Measurements from ENCODE around the gene UNC5A.
A peak's percentile ranks its signal among the peaks of the same experiment; 100 is the strongest.

The UNC5A gene

DNA sequence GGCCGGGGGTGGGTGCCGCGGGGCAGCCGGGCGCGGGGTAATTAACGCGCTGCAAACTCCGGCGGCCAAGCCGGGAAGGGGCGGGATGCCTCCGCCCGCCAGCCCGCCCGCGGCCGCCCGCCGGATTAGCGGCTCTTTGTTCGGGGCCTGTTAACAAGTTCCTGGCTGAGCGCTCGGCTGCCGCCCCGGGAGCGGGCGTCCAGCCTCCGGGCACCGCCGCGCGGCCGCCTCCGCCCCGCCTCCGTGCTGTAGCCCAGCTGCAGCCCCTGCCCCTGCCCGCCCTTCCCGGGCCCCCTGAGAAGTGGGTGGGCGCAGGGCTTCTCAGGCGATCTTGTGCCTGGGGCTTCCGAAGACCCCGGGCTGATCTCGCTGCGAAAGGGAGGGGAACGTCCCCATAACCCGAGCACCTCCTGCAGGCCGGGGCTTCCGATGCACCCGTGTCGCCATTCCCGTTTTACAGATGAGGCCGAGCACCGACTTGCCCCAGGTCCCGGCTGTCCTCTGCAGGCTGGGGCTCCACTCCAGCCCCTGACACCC lies 7.5 kb downstream of the UNC5A start:
- H3K27ac Mint-ChIP-seq = no peak overlapping the region
- H3K9me3 Mint-ChIP-seq = no peaks in the 10 kb centered on the region

GRCh38 chr5:176818391-176819098 lies 8.2 kb downstream of the UNC5A start:
- no peak for DNase-seq
- no peaks in the 10 kb centered on the region for H3K9me3 Mint-ChIP-seq
- H3K36me3 Mint-ChIP-seq (ENCODE audit: low read depth) = no peaks in the 10 kb centered on the region
- peak overlapping the region; percentile 48 for H3K4me3 Mint-ChIP-seq
- H3K27me3 Mint-ChIP-seq = peaks cover 80% of the 10 kb centered on the region
- peaks cover 14% of the 10 kb centered on the region for H3K4me1 Mint-ChIP-seq (ENCODE audit: low read depth)
- no peak overlapping the region for H3K27ac Mint-ChIP-seq

More for the DNA sequence above, 7.5 kb downstream of the UNC5A start:
- Mint-ChIP-seq H3K4me3 (peak overlapping the region; percentile 48), H3K27me3 (peaks cover 82% of the 10 kb centered on the region), H3K36me3 (ENCODE audit: low read depth) (no peaks in the 10 kb centered on the region), H3K4me1 (ENCODE audit: low read depth) (peaks cover 14% of the 10 kb centered on the region)
- peak; percentile 55 for DNase-seq

DNA sequence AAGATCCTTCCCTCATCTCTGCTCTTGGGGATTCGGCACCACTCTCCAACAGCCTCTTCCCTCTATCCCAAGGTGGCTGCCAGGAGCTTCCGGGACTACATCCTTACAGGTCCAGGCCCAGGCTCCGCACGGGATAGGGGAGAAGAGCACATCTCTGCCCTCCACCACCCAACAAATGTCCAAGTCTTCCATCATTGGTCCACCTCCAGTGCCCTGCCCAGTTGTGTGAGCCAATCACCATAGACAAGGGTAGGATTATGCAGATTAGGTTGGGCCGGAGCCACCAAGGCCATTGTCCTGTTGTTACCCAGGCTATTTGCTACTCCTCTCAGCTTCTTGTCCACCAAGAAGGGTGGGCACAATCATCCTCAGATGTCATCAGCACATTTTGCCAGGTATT lies 9.1 kb downstream of the UNC5A start:
- H3K4me3 Mint-ChIP-seq = no peak overlapping the region
- H3K27ac Mint-ChIP-seq = no peak overlapping the region
- no peaks in the 10 kb centered on the region for H3K36me3 Mint-ChIP-seq (ENCODE audit: low read depth)
- no peak for DNase-seq
- no peaks in the 10 kb centered on the region for H3K9me3 Mint-ChIP-seq
- peaks cover 14% of the 10 kb centered on the region for H3K4me1 Mint-ChIP-seq (ENCODE audit: low read depth)
- peaks cover 71% of the 10 kb centered on the region for H3K27me3 Mint-ChIP-seq

DNA sequence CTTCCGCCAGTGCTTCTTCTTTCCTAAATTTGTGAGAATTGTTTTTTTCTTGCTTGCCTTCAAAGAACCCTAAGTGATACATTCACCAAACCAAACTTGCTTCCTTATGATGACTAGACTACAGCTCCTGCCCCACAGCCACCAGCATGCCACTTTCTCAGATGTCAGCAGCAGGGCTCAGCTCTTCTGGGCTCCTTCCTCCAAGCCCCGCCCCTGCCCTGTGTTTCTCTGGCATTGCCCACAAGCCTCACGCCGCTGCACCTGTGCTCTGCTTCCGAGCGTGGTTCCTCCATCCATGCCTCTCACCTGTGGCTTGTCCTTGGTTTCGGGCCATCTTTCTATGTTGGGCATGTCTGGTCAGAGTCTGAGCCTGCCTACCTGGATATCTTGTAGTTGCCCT lies 10.6 kb downstream of the UNC5A start:
- DNase-seq = no peak
- peaks cover 14% of the 10 kb centered on the region for H3K4me1 Mint-ChIP-seq (ENCODE audit: low read depth)
- no peak overlapping the region for H3K4me3 Mint-ChIP-seq
- H3K36me3 Mint-ChIP-seq (ENCODE audit: low read depth) = no peaks in the 10 kb centered on the region
- no peak overlapping the region for H3K27ac Mint-ChIP-seq
- H3K27me3 Mint-ChIP-seq = peaks cover 60% of the 10 kb centered on the region
- no peaks in the 10 kb centered on the region for H3K9me3 Mint-ChIP-seq

DNA sequence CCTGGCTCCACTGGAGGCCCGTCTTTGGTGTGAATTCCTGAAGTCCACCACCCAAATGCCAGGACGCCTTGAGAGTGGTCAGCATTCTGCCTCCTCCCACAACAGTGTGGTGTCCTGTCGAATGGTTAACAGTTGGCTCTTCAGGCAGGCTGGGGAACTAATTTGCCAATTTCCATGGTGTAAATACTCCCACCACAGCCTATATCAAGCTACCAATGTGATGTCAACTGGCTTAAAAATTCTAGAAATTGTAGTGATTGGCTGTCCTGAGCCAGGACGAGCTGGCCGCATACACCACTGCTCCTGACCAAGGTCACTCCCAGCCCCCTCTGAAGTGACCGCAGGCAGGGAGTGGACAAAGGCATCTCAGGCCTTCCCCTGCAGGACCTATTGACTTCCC lies 11.1 kb downstream of the UNC5A start:
- no peaks in the 10 kb centered on the region for H3K36me3 Mint-ChIP-seq (ENCODE audit: low read depth)
- DNase-seq = no peak
- no peak overlapping the region for H3K4me3 Mint-ChIP-seq
- no peak overlapping the region for H3K27ac Mint-ChIP-seq
- H3K4me1 Mint-ChIP-seq (ENCODE audit: low read depth) = peaks cover 14% of the 10 kb centered on the region
- H3K27me3 Mint-ChIP-seq = peaks cover 54% of the 10 kb centered on the region
- no peaks in the 10 kb centered on the region for H3K9me3 Mint-ChIP-seq

DNA sequence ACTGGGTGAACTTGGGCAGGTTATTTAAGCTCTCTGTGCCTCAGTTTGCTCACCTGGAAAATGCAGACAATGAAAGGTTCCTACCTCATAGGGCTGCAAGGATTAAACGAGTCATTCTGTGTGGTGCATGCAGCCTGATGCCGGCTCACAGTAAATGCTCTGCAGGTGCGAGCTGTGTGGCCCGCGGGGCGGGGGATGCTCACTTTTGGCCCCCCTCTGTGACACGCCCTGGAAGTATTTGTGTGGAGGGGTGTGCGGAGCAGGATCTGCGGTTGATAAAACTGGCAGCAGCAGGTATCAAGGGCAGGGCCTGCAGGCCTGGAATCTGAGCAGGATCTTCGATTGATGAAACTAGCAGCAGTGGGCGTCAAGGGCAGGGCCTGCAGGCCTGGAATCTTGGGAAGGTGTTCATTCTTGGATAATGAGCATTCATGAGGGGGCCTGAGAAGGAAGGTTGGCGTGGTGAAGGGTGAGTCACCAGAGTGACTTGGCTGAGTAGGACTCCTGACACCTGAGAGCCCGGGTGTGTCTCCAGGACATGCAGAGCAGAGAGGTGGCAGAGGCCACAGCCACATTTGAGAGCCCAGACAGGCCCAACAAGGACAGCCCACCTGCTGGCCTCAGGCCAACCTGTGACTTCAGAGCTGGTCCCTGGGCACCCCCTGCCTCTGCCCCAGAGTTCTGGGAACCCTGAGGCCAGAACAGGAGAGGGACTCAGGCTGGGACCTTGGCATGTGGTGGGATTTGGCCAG lies 11.9 kb downstream of the UNC5A start:
- no peak overlapping the region for H3K4me3 Mint-ChIP-seq
- no peak for DNase-seq
- H3K9me3 Mint-ChIP-seq = no peaks in the 10 kb centered on the region
- no peaks in the 10 kb centered on the region for H3K36me3 Mint-ChIP-seq (ENCODE audit: low read depth)
- no peak overlapping the region for H3K27ac Mint-ChIP-seq
- peaks cover 49% of the 10 kb centered on the region for H3K27me3 Mint-ChIP-seq
- peaks cover 10% of the 10 kb centered on the region for H3K4me1 Mint-ChIP-seq (ENCODE audit: low read depth)

DNA sequence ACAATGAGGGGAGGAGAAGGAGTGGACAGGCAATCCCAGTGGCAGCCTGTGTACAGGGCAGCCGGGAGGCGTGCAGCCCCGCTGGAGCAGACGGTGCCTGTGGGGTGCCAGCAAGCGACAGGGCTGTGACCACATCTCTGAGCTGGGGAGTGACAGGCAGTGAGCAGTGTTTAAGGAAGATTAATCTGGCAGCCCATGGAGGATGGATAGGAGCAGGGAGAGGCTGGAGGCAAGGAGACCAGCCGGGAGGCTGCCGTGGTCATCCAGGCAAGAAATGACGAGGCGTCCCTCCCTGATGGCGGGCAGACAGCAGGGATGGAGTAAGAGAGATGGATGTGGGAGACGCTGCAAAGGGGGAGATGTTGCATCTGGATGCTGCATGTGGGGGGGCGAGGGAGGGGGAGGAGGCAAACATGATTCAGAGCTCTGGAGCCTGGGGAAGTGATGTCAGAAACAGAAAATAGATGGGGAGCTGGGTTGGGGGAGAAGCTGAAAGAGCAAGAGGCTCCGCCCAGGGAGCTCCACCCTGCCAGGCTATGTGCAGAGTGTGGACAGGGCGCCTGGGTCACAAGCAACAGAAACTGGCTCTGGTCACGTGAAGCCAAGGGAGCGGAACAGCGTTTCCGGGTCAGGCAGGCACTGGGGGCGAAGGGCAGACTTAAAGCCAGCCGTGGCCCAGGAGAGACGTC lies 12.6 kb downstream of the UNC5A start:
- Mint-ChIP-seq H3K4me3 (no peak overlapping the region), H3K4me1 (ENCODE audit: low read depth) (peaks cover 10% of the 10 kb centered on the region), H3K36me3 (ENCODE audit: low read depth) (no peaks in the 10 kb centered on the region), H3K9me3 (no peaks in the 10 kb centered on the region), H3K27ac (no peak overlapping the region), H3K27me3 (peaks cover 49% of the 10 kb centered on the region)
- DNase-seq = no peak

DNA sequence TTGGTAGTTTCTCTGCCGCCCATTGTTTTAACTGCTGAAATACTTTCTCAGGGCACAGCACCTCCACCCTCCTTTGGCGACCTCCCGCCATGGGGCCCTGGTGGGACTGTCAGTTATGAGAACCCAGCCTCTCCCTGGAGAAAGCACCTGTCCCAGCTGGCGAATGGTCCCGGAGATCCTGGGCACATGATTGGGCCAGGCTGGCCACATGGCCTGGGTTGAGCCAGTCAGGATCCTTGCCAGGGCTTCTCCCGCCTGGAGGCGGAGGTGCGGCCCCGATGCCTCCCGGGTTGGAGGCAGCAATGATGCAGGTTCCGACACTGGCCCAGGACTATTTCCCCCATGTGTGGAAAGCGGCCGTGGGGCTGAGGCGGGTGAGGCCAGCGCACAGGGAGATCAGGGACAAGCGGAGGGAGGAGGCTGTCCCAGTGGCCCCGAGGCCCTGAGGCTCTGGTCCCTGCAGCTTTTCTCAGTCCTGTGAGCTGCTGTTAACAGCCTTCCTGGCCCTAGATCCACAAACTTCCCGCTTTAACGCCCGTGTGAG lies 13.6 kb downstream of the UNC5A start:
- Mint-ChIP-seq H3K36me3 (ENCODE audit: low read depth) (no peaks in the 10 kb centered on the region), H3K4me1 (ENCODE audit: low read depth) (peaks cover under 1% of the 10 kb centered on the region), H3K4me3 (no peak overlapping the region), H3K27ac (no peak overlapping the region), H3K27me3 (peaks cover 39% of the 10 kb centered on the region), H3K9me3 (no peaks in the 10 kb centered on the region)
- DNase-seq = no peak

DNA sequence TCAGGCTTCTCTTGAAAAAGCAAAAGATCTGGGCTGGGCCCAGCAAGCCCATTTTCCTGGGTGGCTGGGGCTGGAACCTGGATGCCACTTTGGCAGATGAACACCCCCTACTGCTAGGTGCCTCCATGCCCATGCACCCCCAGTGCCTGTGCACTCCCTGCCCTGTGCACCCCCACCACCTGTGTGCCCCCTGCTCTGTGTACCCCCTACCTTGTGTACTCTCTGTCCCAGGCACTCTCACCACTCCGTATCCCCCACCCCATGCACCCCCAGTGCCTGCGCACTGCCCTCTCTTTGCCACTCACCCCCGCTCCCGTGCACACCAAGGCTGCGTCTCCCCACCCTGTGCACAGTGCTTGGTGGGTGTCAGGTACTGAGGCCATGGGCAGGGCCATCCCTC lies 14.2 kb downstream of the UNC5A start:
- H3K27me3 Mint-ChIP-seq = peaks cover 32% of the 10 kb centered on the region
- no peaks in the 10 kb centered on the region for H3K36me3 Mint-ChIP-seq (ENCODE audit: low read depth)

GRCh38 chr5:176825234-176825633 lies 14.9 kb downstream of the UNC5A start:
- H3K4me1 Mint-ChIP-seq (ENCODE audit: low read depth) = no peaks in the 10 kb centered on the region
- H3K27me3 Mint-ChIP-seq = peaks cover 29% of the 10 kb centered on the region
- no peaks in the 10 kb centered on the region for H3K9me3 Mint-ChIP-seq
- H3K27ac Mint-ChIP-seq = no peak overlapping the region
- H3K4me3 Mint-ChIP-seq = no peak overlapping the region
- DNase-seq = no peak
- H3K36me3 Mint-ChIP-seq (ENCODE audit: low read depth) = no peaks in the 10 kb centered on the region

More for the DNA sequence above, 14.2 kb downstream of the UNC5A start:
- H3K4me3 Mint-ChIP-seq = no peak overlapping the region
- no peak for DNase-seq
- H3K4me1 Mint-ChIP-seq (ENCODE audit: low read depth) = no peaks in the 10 kb centered on the region
- no peak overlapping the region for H3K27ac Mint-ChIP-seq
- H3K9me3 Mint-ChIP-seq = no peaks in the 10 kb centered on the region

GRCh38 chr5:176825957-176826356 lies 15.6 kb downstream of the UNC5A start:
- H3K27me3 Mint-ChIP-seq = peaks cover 22% of the 10 kb centered on the region
- H3K9me3 Mint-ChIP-seq = no peaks in the 10 kb centered on the region
- no peaks in the 10 kb centered on the region for H3K36me3 Mint-ChIP-seq (ENCODE audit: low read depth)
- no peak overlapping the region for H3K27ac Mint-ChIP-seq
- DNase-seq = no peak
- H3K4me3 Mint-ChIP-seq = no peak overlapping the region
- no peaks in the 10 kb centered on the region for H3K4me1 Mint-ChIP-seq (ENCODE audit: low read depth)

DNA sequence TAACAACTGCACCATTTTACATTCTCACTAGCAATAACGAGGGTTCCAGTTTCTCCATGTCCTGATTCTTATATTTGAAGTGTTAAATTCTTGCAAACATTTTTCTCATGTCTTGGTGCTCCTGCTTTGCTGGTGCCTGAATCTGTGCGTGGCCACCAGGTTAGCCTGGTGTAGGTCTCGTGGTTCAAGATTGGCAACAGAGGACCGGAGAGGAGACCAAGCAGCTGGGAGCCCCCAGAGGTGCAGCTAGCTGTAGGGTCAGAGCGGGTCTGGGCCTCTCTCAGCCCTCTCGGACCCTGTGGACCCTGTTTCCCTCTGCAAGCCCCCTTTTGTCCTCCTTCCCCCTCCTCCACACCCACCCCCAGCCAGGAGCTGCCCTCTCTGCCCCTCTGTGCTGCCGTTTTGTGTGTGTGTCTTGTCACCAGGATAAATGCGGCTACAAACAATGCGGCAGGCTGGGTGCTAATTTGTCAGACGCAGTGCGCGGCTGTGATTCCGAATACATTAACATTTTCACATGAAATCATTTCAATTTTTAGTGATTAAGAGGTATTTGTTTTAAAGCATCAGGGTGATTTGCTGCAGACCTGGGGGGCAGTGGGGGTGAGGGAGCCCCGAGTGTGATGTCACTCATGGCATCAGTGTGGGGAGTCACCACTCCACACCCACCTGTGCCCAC lies 17.5 kb downstream of the UNC5A start:
- Mint-ChIP-seq H3K27me3 (peaks cover 17% of the 10 kb centered on the region), H3K36me3 (ENCODE audit: low read depth) (no peaks in the 10 kb centered on the region), H3K27ac (no peak overlapping the region), H3K4me3 (no peak overlapping the region), H3K4me1 (ENCODE audit: low read depth) (no peaks in the 10 kb centered on the region), H3K9me3 (no peaks in the 10 kb centered on the region)
- no peak for DNase-seq

DNA sequence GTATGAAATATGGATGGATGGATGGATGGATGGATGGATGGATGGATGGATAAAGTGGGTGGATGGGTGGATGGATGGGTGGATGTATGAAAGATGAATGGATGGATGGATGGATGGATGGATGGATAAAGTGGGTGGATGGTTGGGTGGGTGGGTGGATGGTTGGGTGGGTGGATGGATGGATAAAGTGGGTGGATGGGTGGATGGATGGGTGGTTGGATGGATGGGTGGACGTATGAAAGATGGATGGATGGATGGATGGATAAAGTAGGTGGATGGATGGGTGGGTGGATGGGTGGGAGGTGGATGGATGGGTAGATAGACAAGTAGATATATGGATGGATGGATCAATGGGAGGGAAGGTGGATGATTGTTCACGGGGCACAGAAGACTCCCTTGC lies 19.0 kb downstream of the UNC5A start:
- H3K4me3 Mint-ChIP-seq = no peak overlapping the region
- H3K36me3 Mint-ChIP-seq (ENCODE audit: low read depth) = no peaks in the 10 kb centered on the region
- no peaks in the 10 kb centered on the region for H3K4me1 Mint-ChIP-seq (ENCODE audit: low read depth)
- H3K27me3 Mint-ChIP-seq = peaks cover 22% of the 10 kb centered on the region
- no peak for DNase-seq
- no peak overlapping the region for H3K27ac Mint-ChIP-seq
- no peaks in the 10 kb centered on the region for H3K9me3 Mint-ChIP-seq

DNA sequence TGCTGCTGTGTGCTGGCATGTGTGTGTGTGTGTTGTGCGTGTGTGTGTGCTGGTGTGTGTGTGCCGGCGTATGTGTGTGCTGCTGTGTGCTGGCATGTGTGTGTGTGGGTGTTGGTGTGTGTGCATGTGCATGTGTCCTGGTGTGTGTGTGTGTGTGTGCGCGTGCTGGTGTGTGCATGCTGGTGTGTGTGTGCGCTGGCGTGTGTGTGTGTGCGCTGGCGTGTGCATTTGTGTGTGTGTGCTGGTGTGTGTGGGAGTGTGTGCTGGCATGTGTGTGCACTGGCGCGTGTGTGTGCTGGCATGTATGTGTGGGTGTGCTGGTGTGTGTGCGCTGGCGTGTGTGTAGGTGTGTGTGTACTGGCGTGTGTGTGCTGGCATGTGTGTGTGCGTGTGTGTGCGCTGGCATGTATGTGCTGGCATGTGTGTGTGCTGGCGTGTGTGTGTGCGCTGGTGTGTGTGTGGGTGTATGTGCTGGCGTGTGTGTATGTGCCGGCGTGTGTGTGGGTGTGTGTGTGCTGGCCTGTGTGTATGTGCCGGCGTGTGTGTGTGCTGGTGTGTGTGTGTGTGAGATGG lies 20.1 kb downstream of the UNC5A start:
- peaks cover 29% of the 10 kb centered on the region for H3K27me3 Mint-ChIP-seq
- H3K36me3 Mint-ChIP-seq (ENCODE audit: low read depth) = no peaks in the 10 kb centered on the region
- no peak overlapping the region for H3K27ac Mint-ChIP-seq
- no peak for DNase-seq
- no peaks in the 10 kb centered on the region for H3K4me1 Mint-ChIP-seq (ENCODE audit: low read depth)
- H3K4me3 Mint-ChIP-seq = no peak overlapping the region
- no peaks in the 10 kb centered on the region for H3K9me3 Mint-ChIP-seq

All from activated T-cell treated with anti-CD3 and anti-CD28 coated beads, Interleukin-2, amount 50 U/mL, for 24 hours (primary cell).